Fibroblast of lung (primary cell): ENCODE results near the gene C1QB.

Source experiments
- EZH2 ChIP-seq: IDR thresholded peaks from 2 replicates; pipeline ENCODE4 v1.5.1; 2012; ENCODE audit warnings: low read length, control low read depth, mild to moderate bottlenecking; ENCODE audit errors: missing control alignments
- TF ChIP-seq, protein P1 (sequence below), 2 donors: IDR thresholded peaks in 1 of 2; conservative IDR thresholded peaks in 1 of 2; 1 replicate in 1 of 2; 2 replicates in 1 of 2; pipeline ENCODE4 v1.5.1; 2011 to 2012; ENCODE audit warnings: low read length in 2 of 2, control low read depth in 1 of 2, inconsistent platforms in 1 of 2, low read depth in 1 of 2, mild to moderate bottlenecking in 1 of 2

- TF ChIP-seq EZH2, result no peak
- TF ChIP-seq, protein P1, sequence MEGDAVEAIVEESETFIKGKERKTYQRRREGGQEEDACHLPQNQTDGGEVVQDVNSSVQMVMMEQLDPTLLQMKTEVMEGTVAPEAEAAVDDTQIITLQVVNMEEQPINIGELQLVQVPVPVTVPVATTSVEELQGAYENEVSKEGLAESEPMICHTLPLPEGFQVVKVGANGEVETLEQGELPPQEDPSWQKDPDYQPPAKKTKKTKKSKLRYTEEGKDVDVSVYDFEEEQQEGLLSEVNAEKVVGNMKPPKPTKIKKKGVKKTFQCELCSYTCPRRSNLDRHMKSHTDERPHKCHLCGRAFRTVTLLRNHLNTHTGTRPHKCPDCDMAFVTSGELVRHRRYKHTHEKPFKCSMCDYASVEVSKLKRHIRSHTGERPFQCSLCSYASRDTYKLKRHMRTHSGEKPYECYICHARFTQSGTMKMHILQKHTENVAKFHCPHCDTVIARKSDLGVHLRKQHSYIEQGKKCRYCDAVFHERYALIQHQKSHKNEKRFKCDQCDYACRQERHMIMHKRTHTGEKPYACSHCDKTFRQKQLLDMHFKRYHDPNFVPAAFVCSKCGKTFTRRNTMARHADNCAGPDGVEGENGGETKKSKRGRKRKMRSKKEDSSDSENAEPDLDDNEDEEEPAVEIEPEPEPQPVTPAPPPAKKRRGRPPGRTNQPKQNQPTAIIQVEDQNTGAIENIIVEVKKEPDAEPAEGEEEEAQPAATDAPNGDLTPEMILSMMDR (conservative IDR thresholded peaks at IDR 0.05 in 1 of 2, IDR thresholded peaks at IDR 0.05 in 1 of 2; ENCODE audit: low read depth in 1 of 2, low read length in 2 of 2), result no peak
Observed at GRCh38 chr1:22688466-22688865, 35.4 kb downstream of the C1QB start.
